T1000 (cell line): ENCODE measurements around the gene SRPX.
A peak's percentile ranks its signal among the peaks of the same experiment; 100 is the strongest.

Experiments
- DNase-seq: peaks from one replicate; lab custom pipeline; 2025; ENCODE audit warnings: mixed read lengths; lab: John Stamatoyannopoulos, UW

Gene SRPX

DNA sequence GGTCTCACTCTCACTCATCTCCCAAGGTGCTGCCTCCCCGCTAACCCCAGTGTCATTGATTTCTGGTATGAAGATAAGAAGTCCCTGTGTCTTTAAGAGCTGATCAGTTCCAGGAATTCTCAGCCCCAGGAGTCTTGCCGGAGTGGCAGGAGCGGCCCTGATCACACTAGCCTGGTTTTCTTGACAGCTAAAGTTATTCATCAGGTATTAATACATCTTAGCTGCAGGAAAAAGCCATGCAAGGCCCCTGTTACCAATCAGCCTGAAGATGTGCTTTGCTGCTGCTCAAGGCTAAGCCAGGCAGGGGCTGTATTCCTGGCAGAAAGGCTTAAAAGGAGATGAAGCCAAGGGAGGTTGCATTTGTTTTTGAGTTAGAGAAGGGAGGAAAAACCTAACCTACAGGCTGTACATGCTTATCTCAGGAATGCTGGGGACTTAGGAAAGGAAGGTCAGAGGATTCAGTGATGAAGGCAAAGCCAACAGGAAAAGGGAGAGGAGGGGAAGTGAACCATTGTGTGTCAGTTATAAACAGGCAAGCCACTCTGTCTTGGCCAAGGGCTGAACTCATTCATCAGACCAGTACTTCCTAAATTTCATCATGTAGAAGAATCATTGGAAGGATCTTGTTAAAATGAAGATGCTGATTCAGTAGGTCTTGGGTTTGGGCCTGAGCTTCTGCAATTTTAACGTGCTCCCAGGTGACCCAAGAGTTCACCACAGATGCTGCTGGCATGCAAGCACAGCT is 8.6 kb downstream of the SRPX start:
- no peak for DNase-seq

DNA sequence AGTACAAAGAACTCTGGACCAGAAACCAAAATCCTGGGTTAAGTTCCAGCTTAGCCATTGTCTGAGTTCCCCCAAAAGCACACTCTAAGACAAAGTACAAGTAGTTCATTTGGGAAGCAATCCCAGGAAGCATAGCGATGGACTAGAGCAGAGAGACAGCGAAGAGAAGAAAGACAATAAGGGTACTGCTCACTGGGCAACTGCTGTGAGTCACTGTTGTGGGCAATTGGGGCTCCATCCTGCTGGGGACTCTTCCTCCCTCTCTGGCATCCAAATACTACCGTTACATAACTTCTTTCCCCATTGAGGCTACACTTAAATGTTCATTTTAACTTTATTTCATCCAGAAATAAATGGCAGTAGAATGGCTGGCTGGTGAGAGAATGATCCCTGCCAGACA is 14.1 kb downstream of the SRPX start:
- DNase-seq: no peak

- DNase-seq: no peak
Measured at GRCh38 chrX:38206036-38206435, 14.6 kb downstream of the SRPX start.

DNA sequence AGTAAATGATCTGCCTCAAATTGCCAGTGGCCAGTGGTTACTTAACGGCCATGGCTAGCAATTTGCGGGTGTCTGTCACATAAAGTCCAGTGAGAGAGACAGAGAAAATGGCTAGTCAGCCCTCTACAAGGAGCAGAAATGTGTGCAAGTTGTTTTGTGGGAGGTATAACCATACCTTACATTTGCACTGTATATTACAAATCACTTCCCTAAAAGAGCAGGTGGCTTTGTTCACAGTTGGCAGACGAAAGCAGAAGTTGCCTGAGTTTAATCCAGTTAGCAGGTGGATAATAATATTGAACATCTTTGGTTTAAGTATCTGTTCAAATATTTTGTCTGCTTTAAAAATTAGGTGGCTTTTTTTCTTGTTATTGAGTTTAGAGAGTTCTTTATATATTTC is 15.6 kb downstream of the SRPX start:
- no peak for DNase-seq

- DNase-seq: peak; percentile 2
Measured at GRCh38 chrX:38192007-38192810, 28.5 kb downstream of the SRPX start.

DNA sequence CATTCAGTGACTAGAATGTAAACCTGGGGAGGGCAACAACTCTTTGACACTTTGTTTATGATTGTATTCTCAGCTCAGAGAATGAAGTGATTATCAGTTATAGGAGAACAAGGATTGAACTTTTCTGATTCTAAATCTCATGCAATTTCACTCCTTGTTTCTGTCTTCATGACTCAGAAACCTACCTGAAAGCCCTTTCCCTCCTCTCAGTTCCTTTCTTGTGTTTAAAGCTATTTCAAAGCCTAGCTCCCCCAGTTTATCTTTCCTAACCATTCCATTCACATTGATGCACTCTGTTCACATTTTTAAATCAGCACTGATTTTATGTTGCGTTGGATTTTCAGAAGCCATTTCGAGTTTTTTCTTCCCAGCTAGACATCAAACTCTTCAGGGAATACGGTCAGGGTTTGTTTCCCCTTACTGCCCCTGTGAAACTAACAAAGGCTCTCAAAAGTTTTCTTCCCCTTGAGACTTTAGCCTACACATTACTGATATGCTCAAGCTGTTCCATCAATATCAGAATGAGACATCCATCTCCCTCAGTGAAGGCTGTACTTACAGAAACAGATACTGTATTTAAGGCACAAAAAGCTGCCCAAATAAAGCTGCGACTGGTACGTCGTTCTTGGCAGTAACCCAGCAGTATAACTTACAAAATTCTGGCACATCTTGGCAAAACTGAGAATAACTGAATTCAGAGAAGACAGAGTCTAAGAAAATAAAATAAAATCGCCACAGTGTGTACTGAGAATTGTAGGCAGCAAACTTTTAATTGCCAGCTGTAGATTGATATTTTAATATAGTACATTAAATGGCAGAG is 31.0 kb downstream of the SRPX start:
- no peak for DNase-seq

DNA sequence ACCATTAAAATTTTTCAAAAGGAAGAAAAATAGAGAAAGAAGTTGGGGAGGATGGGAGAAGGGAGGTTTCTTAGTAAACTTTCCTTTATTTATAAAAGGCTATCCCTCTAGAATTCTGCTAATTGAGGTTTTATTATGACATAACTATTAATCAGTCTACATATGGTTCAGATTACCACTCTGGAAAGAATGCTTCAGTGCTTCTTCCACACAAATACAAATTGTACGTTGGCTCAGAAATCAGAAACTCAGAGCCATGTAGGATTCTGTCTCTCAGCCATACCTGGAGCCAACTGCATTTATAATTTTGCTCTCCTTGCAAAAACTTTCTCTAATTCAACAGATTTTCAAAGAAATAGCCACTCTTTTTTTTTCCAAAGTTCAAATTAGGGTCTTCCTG is 37.1 kb downstream of the SRPX start:
- no peak for DNase-seq

DNA sequence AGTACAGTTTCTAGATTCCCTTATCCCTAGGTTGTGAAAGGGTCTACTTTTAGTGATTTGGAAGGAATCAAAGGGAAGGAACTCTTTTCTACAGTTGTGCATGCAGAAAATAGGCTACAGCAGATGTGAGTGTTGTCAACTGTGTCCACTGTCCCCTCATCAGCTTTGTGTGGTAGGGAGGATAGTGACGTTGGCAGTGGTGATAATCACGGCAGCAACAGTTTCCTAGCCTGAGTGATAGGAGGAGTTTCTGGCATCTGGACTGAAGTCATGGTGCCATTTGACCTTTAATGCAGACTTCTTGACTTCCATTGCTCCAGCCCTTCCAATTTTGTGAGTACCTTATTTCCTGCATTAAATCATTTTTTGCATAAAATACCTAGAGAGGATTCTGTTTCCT is 39.3 kb downstream of the SRPX start:
- no peak for DNase-seq

GRCh38 chrX:38178396-38178795 is 42.3 kb downstream of the SRPX start:
- no peak for DNase-seq

DNA sequence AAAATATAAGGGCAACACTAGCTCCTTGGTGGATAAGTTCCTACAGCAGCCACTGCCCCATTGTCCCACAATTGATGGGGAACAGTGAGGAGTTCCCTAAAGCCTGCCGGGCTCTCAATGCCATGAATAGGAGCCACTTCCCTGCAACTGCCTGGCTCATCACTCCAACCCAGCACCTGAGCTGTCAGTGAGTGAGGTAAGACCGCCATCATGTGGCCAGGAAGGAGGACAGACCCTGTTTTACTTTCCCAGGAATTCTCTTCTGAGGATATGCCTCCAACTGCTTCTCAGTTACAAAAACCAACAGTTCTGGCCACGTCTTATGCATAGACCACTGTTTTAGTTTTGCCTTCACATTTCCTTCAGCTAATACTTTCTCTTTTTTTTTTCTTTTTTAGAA is 45.5 kb downstream of the SRPX start:
- DNase-seq: no peak

- DNase-seq: no peak
Measured at GRCh38 chrX:38172596-38172995, 48.1 kb downstream of the SRPX start.

- no peak for DNase-seq
Measured at GRCh38 chrX:38170556-38170955, 50.1 kb downstream of the SRPX start.

- no peak for DNase-seq
Measured at GRCh38 chrX:38166478-38167083, 54.1 kb downstream of the SRPX start.

DNA sequence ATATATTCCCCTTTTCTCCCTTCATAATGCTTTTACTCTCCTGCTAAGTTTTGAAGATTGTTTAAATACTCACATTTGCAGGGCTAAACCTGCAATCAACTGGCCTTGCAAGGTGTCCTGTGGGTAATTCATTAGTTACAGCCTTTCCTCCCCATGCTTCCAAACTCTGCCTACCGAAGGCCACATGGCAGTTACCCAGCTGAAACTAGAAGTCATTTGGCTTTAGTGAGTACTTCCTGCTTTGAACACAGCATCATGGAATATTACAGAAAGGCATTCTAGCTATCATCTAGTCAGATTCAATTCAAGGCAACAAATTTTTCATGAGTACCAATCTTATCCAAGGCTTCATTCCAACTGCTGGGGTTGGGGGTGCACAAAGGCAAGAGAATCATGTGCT is 55.6 kb downstream of the SRPX start:
- DNase-seq: no peak

GRCh38 chrX:38163193-38163592 is 57.5 kb downstream of the SRPX start:
- DNase-seq: no peak

DNA sequence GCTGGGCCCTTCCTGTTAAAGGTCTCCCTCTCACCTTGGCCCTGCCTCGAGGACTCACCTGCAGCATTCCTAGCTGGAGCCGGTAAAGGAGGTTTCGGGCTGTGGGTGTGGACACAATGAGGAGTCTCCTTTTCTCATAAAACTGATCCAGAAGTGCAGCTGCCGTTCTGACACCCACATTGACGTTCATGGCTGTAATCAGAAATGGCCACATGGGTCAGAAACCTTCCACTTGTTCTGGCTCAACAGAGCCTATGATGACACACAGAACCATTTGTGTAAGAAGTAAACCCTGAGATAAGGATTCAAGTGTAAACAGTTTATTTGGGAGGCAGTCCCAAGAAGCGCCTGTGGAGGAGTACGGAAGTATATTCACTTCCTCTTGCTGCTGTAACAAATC is 63.8 kb downstream of the SRPX start:
- DNase-seq: no peak

GRCh38 chrX:38154818-38155217 is 65.9 kb downstream of the SRPX start:
- no peak for DNase-seq

DNA sequence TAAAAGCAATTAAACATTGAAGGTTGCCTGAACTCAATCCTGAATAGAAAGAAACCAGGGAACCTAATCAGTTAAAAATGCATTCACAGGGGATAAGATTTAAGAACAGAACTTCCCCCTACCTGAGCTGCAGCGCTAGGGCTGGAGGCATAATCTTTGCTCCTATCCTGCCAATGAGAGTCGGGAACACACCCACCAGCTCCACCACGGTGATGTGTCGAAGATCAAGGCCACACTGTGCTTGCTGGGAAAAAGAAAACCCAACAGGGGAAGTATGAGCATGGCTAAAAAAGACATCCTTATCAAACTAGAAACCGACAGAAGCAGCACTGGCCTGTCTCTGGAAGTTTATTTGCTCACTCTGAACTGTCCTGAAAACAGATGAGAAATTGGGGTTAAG is 66.3 kb downstream of the SRPX start:
- DNase-seq: no peak

- DNase-seq: no peak
Measured at GRCh38 chrX:38151441-38151840, 69.2 kb downstream of the SRPX start.

DNA sequence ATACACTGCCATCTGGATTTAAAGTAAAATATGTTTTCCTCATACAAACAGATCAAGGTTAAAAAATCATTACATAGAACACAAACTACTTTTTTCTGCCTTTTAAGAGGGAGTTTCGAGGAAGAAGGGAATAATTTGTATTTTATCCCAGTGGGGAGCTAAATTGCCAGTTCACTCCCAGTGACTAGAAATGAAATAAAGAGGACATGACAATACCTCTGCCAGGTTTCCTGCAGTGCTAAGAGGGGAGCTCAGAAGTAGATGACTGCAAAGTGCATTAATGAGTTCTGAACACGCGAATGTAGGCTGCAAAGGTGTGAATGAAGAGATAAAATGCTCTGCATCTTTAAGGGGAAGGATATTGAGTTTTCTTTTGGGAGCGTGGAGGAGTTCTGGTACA is 69.7 kb downstream of the SRPX start:
- no peak for DNase-seq

GRCh38 chrX:38149016-38149415 is 71.7 kb downstream of the SRPX start:
- DNase-seq: no peak

- no peak for DNase-seq
Measured at GRCh38 chrX:38142610-38143009, 78.1 kb downstream of the SRPX start.
